GM19324 (cell line): ENCODE measurements around the gene TLX1.

Experiments
- ATAC-seq: cut with Tn5 transposase; IDR thresholded peaks from one replicate; pipeline ENCODE4 v1.9.1; 2021; ENCODE audit warnings: mild to moderate bottlenecking, moderate library complexity; ENCODE audit not compliant: unreplicated experiment, low FRiP score

Gene TLX1

DNA sequence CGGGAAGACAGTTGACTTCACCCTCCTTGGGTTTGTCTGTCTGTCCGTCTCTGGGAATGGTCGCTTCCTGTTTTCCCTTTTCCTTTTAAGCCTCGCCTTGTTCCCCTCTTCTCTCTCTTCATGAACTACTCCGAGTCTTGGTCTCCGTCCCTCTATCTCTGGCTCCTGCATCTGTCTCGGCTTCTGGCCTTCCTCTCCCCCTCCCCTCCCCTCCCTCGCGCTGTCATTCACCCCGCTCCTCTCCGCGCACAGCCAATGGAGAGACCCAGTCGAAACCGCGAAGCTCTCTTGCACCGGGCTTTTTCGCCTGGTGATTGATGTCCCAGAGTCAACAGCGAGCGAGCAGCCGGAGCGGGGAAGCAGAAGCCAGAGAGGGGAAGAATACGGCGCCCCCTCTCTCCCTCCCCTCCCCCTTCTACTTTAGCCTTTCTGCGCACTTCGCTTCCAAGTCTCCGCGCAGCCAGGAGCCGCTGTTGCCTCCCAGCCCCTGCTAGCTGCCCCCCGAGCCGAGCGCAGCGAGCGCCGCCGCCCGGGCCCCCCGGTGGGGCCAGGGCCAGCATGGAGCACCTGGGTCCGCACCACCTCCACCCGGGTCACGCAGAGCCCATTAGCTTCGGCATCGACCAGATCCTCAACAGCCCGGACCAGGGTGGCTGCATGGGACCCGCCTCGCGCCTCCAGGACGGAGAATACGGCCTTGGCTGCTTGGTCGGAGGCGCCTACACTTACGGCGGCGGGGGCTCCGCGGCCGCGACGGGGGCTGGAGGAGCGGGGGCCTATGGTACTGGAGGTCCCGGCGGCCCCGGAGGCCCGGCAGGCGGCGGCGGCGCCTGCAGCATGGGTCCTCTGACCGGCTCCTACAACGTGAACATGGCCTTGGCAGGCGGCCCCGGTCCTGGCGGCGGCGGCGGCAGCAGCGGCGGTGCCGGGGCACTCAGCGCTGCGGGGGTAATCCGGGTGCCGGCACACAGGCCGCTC, at the start of gene TLX1:
TLX1 (plus strand) TSS at position 317 of the 978 bp plus-strand sequence; CDS start at position 559, 242 bp downstream.
- ATAC-seq: no peak

GRCh38 chr10:101085846-101086245, 45.3 kb upstream of the TLX1 start:
- no peak for ATAC-seq

- ATAC-seq: no peak
Observed at GRCh38 chr10:101087376-101087775, 43.7 kb upstream of the TLX1 start.

DNA sequence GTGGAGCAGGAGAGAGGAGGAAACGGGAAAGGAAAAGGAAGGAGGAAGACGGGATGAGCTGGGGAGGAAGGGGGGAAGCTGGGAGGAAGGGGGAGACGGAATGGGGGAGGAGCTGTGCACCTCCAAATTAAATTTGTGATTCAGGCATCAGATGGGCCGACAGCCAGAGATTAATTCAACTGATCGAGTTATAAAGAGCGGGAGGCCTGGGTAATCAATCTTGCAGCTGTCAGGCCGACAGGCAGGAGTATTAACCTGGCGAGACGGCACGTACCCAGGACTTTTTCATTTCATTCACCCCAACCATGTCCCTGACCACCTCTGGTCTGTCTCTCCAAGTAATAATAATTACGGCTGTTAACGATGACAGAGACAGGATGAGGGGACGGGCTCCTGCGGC, 43.1 kb upstream of the TLX1 start:
- no peak for ATAC-seq

- no peak for ATAC-seq
Observed at GRCh38 chr10:101089520-101090299, 41.4 kb upstream of the TLX1 start.

DNA sequence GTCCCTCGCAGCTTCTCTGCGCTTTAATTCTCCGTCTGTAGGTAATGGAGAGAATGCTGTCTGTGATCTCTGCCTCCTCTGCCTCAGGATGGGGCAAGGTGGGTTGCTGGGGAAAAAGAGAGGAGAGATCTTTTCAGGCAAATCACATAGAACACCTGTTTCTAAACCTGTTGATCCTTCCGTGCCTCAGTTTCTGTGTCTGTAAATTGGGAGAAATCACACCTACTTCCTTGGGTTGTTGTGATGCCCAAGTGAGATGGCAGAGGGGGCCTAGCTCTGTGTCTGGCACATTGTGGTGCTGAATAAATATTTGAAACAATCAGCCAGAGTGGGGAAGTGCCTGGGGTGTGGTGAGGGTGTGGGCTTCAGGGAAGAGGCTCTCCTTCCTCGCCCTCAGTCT, 40.5 kb upstream of the TLX1 start:
- no peak for ATAC-seq

- no peak for ATAC-seq
Observed at GRCh38 chr10:101091546-101092290, 39.4 kb upstream of the TLX1 start.

DNA sequence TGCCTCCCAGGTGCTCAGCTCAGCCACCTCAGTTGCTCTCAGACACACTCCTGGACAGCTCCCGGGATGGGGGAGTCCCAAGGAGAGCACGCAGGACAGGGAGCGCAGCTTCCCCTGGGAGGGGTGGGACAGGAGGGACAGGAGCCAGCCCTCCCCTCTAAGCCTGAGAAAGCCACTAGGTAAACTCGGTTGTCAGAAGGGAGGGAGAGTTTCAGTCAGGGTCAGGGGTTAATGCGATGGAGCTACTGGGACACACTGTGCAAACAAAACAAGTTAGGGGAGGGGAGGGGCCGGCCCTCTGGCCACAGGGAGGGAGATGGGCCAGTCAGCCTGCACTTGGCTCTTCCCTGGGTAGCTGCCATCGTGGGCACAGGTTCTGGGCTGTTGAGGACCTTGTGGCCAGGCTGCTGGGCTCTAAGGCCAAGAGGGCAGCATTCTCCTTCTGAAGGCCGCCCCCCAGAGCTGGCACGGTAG, 38.2 kb upstream of the TLX1 start:
- ATAC-seq: no peak

DNA sequence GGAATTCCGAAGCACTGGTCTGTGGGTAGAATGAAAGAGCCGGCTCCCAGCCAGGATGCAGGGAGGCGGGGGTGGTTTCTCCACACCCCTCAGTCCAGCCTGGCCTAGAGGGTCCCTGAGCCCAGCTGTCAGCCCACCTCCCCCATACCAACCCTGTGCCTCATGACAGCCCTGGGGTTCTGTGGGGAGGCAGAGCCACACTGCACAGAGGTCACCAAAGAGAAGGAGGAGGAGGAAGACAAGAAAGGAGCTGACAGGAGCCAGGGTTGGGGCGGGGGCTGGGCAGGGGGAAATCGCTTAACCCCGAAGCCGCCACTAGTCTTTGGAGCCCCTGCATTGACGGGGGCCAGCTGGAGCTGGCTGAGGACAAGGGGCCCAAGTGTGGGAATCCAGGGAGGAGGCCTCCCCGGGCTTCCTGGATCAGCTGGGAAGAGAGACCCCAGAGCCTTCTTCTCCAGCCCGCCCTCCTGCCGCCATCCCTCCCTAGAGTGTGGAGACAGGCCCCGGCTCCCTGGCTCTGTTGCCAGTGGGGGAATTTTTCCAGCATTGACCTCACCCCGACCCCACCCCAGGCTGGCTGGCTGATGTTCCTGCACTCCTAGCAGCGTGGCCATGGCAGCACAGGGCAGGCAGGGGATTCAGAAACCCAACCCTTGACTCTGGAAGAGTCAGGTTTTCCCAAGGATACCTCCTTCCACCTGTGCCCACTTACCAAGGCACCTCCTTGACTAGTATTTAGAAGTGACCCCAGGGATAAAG, 36.8 kb upstream of the TLX1 start:
- no peak for ATAC-seq

- ATAC-seq: no peak
Observed at GRCh38 chr10:101095004-101095403, 36.1 kb upstream of the TLX1 start.

GRCh38 chr10:101095550-101096213, 35.4 kb upstream of the TLX1 start:
- ATAC-seq: no peak

DNA sequence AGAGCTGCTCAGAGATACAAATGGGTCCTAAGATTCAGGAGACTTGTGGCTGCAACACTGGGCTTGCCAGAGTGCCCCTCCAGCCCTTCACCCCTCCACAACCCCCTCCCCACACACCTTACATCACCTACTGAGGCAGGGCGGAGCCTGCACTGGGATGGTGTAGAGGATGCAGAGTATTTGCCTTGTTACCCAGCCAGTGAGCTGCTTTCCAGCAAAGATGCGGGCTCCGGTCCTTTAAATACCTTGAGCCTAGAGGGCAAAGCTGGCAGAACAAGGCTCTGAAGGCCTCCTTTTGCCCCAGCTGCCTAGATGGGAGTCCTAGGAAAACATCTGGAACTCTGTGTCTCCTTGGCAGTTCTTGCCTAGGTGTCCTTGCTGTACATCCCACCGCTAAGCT, 34.7 kb upstream of the TLX1 start:
- ATAC-seq: no peak

GRCh38 chr10:101097881-101098280, 33.2 kb upstream of the TLX1 start:
- no peak for ATAC-seq

DNA sequence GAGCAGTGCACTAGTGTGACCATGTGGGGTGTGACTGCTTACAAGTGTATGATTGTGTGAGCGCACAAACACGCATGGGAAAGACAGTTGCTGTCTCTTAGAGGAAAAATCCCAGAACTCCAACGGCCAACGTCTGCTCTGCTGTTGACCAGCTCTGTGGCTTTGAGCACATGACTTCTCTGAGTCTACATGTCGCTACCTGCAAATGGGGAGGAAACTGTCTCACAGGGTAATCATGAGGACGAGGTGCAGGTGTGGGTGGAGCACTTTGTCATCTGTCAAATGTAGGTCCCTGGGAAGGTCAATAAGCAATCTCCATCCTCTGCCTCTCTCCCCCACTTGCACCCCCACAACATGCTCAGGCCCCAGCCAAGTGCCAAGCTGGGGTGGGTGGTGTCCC, 31.2 kb upstream of the TLX1 start:
- no peak for ATAC-seq

GRCh38 chr10:101101372-101101881, 29.7 kb upstream of the TLX1 start:
- ATAC-seq: no peak

- ATAC-seq: no peak
Observed at GRCh38 chr10:101103430-101103829, 27.7 kb upstream of the TLX1 start.

DNA sequence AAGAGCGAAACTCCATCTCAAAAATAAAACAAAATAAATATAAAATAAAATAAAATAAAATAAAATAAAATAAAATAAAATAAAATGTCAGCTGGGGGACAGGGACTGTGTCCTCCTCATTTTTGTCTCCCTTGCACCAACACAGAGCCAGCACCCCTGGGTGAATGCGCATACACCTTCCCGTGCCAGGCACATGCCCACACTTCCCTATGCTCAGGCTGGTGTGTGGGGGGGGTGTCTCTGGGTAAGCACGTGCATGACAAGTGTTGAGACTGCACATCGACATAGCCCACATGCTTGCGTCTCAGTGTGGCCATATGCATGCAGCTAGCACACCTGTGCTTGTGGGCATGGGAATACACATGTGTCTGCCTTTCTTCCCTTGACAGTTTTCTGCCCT, 24.7 kb upstream of the TLX1 start:
- no peak for ATAC-seq

- no peak for ATAC-seq
Observed at GRCh38 chr10:101107771-101108170, 23.3 kb upstream of the TLX1 start.

DNA sequence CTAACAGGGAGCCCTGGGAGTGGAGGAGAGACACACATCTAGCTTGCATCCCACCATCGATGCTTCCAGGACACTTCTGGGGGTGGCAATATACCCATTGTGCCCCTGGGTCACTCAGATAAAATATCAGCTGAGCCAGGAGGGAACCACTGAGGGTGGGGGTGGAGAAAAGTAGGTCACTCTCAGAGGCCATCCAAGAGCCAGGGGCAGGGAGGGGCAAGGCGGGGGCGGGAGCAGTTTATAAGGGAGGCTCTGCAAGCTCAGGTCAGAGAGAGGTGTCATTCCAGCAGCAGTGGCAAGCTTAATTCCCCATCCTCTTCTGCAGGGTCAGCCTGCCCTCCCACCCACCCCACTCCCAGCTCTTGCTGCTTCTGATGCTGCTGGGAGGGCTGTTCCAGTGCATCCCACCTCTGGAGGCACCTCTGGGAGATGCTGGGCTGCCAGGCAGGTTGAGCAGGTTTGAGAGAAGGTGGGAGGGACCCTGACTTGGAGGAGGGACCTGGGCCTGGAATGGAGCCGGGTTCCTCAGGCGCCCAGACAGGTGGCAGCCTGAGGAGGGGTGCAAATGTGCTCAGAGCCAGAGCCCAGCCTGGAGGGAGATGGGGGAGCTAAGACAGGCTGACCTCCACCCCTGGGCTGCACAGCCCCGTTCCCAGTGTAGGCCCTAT, 20.1 kb upstream of the TLX1 start:
- ATAC-seq: no peak
